Right renal cortex interstitium (tissue), 3 donors: ENCODE data around the gene LRRN3. TPM values are rescaled to one million over a fixed set of nuclear protein-coding genes. Genes with fewer than 3 reads are reported as not detected.
A peak's percentile ranks its signal among the peaks of the same experiment; 100 is the strongest.

Source experiments
- DNase-seq, 3 donors: peaks; one replicate each; pipeline ENCODE4 v3.0.0-alpha.2; 2013; ENCODE audit warnings: low read depth in 3 of 3, low spot score in 2 of 3
- polyA plus RNA-seq, 3 donors: library from polyadenylated mRNA; unstranded; fragments of 120-200 nt; gene quantifications; one replicate each; pipeline ENCODE4 v1.2.1, GENCODE V29; 2013; ENCODE audit not compliant: insufficient read length in 3 of 3

LRRN3 gene
- polyA plus RNA-seq, 3 donors = 4.3 to 6.4 (median 5.2) TPM

GRCh38 chr7:111159426-111159825 is 68.5 kb downstream of the LRRN3 start:
- DNase-seq = no peak

- DNase-seq = no peak
Measured at GRCh38 chr7:111160297-111160696, 69.4 kb downstream of the LRRN3 start.

- DNase-seq = no peak
Measured at GRCh38 chr7:111162692-111163091, 71.8 kb downstream of the LRRN3 start.

- no peak for DNase-seq
Measured at GRCh38 chr7:111164442-111164841, 73.5 kb downstream of the LRRN3 start.

GRCh38 chr7:111168182-111168581 is 77.3 kb downstream of the LRRN3 start:
- peak; percentile 12 to 44 (median 23) for DNase-seq

GRCh38 chr7:111172564-111173257 is 81.8 kb downstream of the LRRN3 start:
- no peak for DNase-seq

GRCh38 chr7:111173528-111173927 is 82.6 kb downstream of the LRRN3 start:
- DNase-seq = no peak

- no peak for DNase-seq
Measured at GRCh38 chr7:111173990-111174389, 83.1 kb downstream of the LRRN3 start.

- no peak for DNase-seq
Measured at GRCh38 chr7:111174510-111174909, 83.6 kb downstream of the LRRN3 start.
